D341Med (cell line): ENCODE data around the gene DCPS.
"Not testable (repeated sequence)": the region's sequence is repeated elsewhere in the genome, so short reads cannot be mapped to it uniquely, and the experiment has no call there.

Experiments
- DNase-seq: peaks from one replicate; pipeline ENCODE4 v3.0.0; 2012; ENCODE audit warnings: low spot score

The DCPS gene

DNA sequence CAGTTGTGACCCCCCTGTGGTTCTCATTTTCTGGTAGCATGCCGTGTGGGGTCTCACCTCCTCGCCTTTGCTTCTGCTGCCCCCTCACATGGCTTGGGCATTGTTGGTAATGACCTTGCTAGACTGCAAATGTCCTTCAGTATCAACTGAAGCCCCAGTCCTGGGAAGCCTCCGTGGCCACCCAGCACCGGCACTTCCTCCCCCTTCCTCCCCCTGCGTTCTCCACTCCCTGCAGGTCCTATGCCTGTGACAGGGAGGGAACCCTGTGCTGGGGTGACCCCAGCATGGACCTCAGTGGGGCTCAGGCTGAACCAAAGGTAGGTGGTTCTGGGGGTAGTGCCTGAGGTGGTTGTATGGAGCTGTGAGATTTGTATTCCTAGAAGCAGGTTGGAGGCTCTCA is 57.5 kb downstream of the DCPS start:
- no peak for DNase-seq

DNA sequence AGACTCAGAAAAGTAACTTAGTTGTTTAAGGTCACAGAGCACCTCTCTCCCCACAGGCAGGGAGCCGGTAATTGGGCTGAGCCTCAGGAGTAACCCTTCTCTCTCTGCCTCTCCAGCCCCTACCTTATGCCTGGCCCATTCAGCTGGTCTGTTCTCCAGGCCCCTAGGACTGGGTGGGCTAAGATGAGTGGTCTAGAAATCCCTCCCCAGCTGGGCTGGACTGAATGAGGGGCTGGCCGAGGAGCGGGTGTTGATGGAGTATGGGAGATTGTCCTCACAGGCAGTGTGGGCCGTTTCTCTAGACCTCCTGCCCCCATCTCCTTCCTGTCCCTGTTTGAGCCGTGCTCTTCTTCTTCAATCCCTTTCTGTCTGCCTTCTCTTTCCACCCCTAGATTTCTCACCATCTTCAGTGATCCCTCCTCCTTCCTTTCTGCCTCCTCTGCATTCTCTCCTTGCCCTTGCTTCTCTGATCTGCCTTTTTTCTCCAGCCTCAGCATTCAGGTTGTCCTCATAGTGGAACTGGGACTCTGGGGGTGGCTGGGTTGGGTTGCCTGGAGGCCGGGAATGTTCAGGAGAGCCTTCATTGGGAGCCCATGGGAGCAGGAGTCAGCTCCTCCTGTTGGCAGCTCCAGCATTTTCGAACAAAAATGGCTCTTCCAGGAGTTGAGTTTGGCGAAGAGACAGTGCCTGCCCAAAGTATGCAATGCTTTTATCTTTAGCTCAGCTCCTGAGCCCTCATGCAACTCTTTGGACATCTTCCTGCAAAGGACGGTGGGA is 59.2 kb downstream of the DCPS start:
- no peak for DNase-seq

DNA sequence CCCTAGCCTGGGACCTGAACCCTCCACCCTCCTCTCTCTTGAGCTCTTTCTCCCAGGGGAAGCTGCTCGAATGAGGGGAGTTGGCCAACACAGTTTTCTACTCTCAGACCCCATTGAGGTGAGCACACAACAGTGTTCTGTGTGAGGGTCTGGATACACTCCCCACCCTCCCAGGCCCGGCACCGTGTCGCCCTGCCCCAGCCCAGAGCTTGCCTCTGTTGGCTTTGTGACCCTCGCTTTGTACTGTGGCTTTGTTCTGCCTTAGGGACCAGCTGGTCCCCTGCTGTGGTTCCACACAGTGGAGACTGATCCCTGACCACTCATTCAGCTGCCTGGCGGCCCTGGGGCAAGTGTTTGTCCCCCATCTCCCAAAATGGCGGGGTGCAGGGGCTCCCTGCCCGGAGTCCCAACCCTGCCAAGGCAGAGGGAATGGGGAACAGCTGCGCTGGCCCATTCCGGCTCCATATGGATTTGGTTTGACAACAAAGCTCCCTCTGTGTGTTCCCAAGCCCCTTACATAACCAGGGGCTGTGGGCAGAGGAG is 59.9 kb downstream of the DCPS start:
- DNase-seq: no peak

DNA sequence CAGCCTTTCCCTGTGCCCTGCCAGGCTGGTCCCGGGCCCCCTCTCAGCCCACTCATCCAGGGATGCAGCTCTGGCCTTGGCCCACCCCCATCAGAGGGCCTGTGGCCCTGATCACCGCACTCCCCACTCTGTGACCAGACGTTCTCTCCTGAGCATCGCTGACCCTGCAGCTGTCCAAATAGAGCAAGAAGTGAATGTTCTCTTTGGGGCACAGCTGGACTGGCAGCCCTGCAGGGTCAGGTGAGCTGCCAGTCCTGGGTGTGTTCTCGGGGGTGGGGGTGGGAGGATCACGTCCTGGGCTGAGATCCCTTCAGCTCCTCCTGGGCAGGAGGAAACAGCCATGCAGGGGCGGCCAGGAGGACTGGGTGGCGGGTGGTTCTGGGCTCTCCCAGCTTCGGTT is 60.9 kb downstream of the DCPS start:
- not testable (repeated sequence) for DNase-seq

DNA sequence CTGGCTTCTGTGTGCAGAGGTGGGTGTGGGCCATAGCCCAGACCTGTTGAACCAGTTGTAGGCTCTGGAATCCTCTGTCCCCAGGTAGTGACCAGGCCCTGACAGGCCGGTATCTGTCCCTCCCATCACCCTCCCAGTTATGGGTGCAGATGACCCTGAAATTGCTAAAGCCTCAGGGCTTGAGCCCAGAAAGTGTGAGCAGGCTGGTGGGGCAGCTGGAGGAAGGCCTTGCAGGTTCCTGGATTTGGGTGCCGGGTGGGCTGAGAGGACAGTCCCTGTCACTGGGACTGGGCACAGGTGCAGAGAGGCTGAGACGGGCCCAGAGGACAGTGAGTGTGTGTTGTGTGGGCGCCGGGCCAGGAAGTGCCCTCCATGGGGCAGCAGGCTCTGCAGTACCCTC is 61.6 kb downstream of the DCPS start:
- DNase-seq: not testable (repeated sequence)

DNA sequence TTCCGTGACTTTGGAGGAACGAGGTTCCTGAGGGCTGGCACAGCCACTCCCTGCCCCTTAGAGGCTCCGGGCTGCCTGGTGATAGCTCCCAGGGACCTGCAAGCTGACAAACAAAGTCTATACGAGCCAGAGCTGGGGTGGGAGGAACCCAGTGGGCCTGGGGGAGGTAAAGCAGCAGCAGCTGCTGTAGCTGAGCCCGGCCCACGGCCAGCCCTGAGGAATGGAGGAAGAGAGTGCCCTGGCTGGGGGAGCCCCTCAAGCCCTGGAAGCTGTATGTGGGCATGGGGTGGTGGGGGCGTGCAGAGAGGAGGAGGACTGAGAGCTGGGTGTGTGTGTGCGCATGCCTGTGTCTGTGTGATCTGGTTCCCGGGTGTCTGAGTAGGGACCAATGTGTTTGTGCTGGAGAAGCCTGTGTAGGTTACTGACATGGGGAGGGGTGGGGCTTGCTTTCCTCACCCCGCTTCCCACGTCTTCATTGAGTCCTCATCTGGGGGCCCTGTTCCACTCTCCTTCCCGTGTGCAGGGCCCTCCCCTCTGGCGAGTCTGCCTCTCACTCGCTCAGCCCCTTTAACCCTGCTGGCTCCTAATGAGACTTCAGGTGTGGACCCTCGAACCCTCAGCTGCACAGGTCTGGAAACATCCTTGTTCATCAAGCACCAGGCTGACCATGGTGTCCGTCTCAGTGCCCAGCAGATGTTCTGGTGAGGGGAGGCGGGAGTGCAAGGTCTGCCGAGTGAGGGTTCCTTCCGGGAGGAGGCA is 62.4 kb downstream of the DCPS start:
- no peak for DNase-seq

DNA sequence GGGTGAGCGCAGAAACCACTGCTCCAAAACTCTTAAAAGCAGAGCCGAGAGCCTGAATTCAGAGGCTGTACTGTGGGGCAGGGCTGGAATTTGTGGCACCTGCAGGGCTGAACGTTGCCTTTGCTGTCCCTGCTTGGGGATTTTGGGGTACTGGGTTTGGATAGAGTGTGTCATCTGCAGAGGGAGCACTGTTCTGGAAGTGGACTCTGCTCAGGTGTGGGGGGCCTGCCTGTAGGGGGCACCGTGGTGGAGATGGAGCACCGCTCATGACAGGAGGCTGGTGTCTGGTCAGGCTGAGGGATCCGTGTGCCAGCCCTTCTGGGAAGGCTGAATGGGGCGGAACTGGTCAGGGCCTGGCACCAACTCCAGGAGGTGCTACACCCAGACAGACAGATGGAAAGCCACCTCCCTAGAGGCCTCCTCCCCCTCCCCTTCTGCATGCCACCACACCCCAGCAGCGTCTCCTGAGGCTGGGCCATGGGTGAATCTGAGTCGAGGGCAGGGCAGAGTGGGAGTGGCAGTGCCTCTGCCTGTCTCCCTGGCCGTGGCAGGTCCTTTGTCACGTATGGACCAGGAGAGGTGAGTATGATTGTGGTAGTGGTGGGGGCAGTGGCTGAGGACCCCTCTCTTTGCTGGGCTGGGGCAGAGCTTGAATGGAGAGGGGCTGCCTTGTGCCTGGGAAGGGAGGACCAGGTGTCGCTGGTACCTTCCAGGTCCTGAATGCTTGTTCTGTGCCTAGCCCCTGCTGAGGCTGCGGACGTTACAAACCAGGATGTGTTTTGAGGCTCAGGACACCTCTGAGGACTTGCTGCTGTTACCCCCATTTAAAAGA is 63.2 kb downstream of the DCPS start:
- not testable (repeated sequence) for DNase-seq

DNA sequence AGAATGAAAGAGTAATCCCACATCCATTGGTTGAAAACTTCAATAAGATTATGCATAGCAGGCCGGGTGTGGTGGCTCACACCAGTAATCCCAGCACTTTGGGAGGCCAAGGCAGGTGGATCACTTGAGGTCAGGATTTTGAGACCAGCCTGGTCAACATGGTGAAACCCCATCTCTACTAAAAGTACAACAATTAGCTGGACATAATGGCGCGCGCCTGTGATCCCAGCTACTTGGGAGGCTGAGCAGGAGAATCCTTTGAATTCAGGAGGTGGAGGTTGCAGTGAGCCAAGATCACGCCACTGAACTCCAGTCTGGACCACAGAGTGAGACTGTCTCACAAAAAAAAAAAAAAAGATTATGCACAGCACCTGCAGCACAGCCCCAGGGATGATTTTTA is 63.9 kb downstream of the DCPS start:
- not testable (repeated sequence) for DNase-seq

DNA sequence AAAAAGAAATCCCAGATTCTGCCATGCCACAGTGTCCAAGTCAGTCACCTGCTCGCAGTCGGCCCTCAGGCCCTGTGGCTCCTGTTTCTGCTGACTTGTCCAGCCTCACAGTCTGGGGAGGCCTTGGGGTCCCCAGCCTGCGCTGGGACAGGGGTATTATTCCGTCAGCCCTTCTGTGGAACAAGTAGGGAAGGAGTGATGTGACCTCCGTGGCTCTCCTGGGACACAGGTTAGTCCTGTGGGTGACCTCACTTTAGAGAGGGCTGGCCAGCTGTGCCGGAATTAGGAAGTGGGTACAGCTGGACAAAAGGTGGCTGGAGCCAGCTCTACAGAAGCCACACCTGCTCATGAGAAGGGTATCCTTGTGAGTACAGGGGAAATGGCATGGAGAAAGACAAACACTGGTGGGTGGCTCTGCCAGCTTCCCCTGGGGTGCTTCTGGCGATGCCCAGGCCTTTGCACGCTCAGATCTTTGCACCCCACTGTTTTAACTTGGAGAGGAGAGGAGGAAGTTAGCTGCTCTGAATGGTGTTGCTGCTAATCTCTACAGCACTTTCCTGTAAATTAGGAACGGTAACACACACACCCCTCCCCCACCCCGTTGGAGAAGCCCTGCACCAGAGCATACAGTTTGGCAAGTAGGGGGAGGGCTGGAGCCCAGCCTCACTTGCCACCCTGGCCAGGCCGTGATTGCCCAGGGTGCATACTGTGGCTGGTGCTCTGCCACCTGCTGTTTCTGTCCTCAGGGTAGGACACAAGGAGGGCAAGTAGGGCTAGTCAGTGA is 64.7 kb downstream of the DCPS start:
- not testable (repeated sequence) for DNase-seq

DNA sequence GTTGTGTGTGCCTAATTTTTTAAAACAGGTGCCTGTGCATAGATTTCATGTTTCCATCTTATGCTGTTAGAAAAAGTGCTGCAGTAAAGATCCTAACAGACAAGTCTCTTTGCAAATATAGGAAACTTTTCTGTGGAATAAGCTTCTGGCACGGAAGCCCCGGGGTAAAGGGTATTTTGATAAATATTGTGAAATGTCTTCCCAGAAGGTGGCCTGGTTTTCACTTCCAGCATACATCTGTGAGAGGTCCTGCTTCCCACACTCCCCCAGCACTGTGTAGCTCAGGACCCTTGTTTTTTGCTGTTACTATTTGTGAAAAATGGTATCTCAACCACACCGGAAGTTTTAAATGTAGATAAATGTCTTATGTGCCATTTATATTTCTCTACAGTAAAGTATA is 66.2 kb downstream of the DCPS start:
- no peak for DNase-seq

DNA sequence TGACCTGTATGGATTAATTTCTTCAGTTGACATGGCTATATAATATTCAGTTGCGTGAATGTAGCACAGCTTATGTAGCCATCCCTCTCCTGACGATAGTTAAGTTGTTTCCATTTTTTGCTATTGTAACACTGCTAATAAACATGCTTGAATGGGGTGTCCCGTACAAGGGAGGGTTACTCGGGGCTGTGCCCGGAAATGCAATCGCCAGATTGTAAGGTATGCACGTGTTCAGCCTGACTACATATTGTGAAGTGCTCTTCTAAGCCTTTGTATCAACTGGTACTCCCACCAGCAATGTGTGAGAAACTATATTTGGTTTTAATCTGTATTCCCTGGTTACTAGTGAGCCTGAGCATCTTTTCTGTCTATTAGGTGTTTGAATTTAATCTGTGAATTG is 67.7 kb downstream of the DCPS start:
- DNase-seq: no peak

DNA sequence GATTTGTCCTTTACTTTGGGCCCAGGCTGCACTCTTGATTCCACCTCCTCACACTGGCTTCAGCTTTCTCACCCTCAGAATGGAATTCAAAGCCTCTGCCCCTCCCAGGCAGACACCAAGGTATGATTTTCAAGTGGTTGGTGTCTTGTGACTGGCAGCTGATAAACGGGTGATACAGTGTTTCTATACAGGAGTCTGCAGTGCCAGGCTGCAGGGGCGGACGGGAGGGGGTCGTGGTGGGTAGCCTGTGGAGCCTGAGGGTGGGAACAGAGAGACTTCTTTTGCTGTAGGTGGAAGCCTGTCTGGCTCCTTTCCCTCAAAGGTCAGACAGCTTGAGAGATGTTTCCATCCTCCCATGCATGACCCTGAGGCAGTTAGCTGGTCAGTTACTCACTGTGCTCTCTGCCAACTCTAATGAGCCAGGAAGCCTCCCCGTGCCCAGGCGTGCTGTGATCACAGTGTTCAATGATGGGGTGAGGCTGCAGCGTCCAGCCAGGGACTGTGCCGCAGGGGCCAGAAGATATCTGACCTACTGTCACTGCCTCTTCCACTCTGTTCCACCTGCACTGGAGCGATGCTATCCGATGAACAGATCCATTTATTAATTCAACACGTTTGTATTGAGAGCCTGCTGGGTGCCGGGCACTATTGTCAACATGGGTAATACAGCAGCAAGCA is 69.7 kb downstream of the DCPS start:
- DNase-seq: not testable (repeated sequence)

DNA sequence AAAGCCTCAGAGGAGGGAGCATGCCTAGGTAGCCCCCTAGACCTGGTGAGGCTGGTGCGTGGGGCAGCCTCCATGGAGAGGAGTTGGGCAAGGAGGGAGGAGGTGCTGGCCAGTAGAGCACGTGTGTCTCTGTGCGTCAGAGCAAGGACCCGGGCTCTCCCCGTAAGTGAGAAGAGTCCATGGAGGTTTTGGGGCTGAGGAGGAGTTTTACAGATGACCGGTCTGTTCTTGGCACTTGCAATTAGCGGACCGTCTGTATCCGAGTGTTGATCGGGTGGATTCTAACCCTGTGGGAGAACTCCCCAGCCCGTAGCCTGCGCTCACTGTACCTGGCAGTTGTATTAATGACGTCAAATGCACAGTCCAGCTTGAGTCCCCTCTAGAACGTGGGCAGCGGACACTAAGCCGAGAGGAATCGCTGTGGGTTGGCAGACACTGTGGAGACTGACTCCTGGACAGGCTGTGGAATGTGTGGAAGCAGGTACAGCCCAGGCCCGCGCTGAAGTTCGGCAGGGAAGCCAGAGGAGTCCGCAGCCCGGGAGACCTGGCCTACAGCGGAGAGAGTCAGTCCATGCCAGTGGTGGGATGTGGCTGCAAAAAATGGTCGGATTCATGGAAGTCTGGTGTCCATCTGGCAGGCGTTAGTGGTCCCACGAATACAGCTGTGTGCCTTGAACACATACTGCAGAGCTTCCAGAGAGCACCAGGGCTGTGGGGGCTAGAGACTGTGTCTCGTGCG is 70.9 kb downstream of the DCPS start:
- DNase-seq: not testable (repeated sequence)

DNA sequence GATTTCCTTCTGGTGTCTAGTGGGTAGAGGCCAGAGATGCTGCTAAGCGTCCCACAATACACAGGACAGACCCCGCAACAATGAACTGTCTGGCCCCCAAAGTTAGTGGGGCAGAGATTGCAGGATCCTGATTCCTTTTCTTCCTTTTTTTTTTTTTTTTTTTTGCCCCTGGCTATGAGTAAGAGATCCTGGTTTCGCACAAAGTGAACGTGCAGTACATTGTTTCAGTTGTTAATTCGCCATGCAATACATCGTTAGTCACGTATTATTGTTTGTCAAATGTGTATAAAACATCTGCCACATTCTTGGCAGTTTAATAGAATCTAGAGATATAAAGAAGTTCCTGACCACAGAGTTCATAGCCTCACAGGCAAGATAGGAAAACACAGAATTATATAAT is 71.9 kb downstream of the DCPS start:
- no peak for DNase-seq

DNA sequence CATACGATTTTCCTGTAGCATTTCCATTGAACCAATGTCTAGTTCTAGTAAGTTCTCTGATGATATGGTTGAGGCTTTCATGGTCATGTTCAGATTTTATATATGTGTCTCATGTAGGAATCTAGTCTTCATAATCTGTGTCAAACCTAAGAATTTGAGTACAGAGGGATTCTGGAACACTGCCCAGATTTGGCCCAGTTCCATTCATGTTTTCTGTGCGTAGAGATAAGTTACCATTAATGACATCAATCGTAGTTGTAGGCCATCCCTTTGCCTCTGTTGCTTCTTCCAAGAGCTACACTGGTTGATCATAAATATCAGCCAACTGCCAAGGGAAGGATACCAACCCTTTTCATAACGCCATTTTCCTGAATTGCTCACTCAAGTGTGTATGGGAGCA is 74.9 kb downstream of the DCPS start:
- DNase-seq: no peak

DNA sequence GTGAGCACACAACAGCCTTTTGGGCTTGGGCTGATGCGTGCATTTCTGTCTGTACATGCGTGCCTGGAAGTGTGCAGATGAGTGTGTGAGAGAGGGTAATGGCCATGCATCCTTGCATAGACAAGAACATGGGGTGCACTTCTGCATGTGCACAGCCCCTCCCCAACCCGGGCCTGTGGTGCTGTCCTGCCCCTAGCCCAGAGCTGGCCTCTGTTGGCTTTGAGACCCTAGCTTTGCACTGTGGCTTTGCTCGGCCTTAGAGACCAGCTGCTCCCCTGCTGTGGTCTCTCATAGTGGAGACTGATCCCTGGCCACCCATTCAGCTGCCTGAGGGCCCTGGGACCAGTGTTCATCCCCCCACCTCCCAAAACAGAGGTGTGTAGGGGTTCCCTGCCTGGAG is 77.0 kb downstream of the DCPS start:
- no peak for DNase-seq

DNA sequence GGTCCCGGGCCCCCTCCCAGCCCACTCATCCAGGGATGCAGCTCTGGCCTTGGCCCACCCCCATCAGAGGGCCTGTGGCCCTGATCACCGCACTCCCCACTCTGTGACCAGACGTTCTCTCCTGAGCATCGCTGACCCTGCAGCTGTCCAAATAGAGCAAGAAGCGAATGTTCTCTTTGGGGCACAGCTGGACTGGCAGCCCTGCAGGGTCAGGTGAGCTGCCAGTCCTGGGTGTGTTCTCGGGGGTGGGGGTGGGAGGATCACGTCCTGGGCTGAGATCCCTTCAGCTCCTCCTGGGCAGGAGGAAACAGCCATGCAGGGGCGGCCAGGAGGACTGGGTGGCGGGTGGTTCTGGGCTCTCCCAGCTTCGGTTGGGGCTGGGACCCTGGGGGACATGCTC is 78.1 kb downstream of the DCPS start:
- not testable (repeated sequence) for DNase-seq

DNA sequence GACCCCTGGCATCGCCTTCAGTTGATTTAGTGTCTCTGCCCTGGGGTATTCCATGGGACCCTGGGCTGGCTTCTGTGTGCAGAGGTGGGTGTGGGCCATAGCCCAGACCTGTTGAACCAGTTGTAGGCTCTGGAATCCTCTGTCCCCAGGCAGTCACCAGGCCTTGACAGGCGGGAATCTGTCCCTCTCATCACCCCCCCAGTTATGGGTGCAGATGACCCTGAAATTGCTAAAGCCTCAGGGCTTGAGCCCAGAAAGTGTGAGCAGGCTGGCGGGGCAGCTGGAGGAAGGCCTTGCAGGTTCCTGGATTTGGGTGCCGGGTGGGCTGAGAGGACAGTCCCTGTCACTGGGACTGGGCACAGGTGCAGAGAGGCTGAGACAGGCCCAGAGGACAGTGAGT is 78.8 kb downstream of the DCPS start:
- not testable (repeated sequence) for DNase-seq

DNA sequence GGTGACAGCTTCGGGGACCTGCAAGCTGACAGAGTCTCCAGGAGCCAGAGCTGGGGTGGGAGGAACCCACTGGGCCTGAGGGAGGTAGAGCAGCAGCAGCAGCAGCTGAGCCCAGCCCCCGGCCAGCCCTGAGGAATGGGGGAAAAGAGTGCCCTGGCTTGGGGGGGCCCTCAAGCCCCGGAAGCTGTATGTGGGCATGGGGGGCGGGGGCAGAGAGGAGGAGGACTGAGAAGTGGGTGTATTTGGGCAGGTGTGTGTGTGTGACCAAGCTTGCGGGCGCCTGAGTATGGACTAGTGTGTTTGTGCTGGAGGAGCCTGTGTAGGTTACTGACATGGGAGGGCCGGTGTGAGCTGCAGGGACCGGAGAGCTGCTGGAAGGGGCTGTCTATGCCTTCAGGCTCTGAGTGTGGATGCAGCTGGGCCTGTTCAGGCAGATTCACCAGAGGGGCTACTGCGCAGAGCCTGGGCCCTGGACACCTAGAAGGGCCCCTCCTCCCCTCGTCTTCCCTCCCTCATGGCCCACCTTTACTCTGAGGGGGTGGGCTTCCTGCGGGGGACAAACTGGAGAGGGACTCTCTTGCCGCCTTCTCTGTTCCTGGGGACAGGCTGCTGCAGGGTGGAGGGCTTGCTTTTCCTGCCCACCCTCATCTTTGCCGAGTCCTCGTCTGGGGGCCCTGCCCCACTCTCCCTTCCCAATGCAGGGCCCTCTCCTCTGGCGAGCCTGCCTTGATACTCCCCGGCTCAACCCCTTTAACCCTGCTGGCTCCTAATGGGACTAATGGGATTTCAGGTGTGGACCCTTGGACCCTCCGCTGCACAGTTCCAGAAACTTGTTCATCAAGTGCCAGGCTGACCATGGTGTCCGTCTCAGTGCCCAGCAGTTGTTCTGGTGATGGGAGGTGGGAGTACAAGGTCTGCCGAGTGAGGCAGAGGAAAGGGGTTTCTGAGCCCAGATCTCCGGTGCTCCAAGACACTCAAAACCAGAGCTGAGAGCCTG is 79.8 kb downstream of the DCPS start:
- no peak for DNase-seq
